ENCODE measurements around the gene BAAT.

DNA sequence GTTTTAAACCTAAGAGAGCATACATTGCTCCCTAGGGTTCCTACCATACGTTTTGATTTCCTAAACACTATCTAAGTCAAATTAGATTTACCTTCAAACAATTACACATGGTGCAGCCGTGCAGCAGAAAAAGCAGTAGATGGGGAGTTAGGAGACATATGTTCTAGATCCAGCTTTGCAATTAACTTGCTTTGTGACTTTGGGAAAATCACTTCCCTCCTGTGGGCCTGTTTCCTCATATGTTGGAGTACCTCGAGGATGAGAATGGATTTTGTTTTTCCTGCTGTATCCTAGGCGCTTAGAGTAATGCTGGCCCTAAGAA, 12.9 kb upstream of the BAAT start:
- TF ChIP-seq, protein P1, sequence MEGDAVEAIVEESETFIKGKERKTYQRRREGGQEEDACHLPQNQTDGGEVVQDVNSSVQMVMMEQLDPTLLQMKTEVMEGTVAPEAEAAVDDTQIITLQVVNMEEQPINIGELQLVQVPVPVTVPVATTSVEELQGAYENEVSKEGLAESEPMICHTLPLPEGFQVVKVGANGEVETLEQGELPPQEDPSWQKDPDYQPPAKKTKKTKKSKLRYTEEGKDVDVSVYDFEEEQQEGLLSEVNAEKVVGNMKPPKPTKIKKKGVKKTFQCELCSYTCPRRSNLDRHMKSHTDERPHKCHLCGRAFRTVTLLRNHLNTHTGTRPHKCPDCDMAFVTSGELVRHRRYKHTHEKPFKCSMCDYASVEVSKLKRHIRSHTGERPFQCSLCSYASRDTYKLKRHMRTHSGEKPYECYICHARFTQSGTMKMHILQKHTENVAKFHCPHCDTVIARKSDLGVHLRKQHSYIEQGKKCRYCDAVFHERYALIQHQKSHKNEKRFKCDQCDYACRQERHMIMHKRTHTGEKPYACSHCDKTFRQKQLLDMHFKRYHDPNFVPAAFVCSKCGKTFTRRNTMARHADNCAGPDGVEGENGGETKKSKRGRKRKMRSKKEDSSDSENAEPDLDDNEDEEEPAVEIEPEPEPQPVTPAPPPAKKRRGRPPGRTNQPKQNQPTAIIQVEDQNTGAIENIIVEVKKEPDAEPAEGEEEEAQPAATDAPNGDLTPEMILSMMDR (IDR thresholded peaks at IDR 0.05; ENCODE audit: low read depth, low read length), result no peak
- TF ChIP-seq MAX (IDR thresholded peaks at IDR 0.05; ENCODE audit: low read depth, low read length), result no peak

Measured in NB4 (cell line).